Ovary (tissue), 9 donors: ENCODE measurements around the gene C4BPA. TPM values are rescaled to one million over a fixed set of nuclear protein-coding genes. Genes with fewer than 3 reads are reported as not detected.
A peak's percentile ranks its signal among the peaks of the same experiment; 100 is the strongest.

Experiments
- DNase-seq, 5 donors: peaks; one replicate each; pipeline ENCODE4 v3.0.0-alpha.2; 2019 to 2020
- H3K27ac ChIP-seq, 2 donors: fragments of 200-600 bp; one replicate each; pipeline versions ENCODE4 v1.5.1 to v1.8.0; 2019 to 2022
- H3K27me3 ChIP-seq: fragments of 200-600 bp; one replicate; pipeline ENCODE4 v1.8.0; 2022
- H3K36me3 ChIP-seq: fragments of 200-600 bp; sonication (generic); one replicate; pipeline ENCODE4 v1.5.1; 2019
- H3K4me1 ChIP-seq: one replicate; pipeline ENCODE4 v1.8.1; 2013; ENCODE audit warnings: mild to moderate bottlenecking, moderate library complexity; ENCODE audit not compliant: insufficient read depth
- H3K4me3 ChIP-seq: fragments of 200-600 bp; sonication (generic); one replicate; pipeline ENCODE4 v1.5.1; 2017
- H3K9me3 ChIP-seq, 2 donors: fragments of 200-600 bp in 1 of 2; sonication (generic) in 1 of 2; one replicate each; pipeline versions ENCODE4 v1.5.1 to v1.8.1; 2013 to 2019; ENCODE audit warnings: mild to moderate bottlenecking in 1 of 2, moderate library complexity in 1 of 2
- EP300 ChIP-seq: sonication (generic); formaldehyde crosslinking; IDR thresholded peaks from one replicate; pipeline ENCODE4 v1.6.1; 2017; ENCODE audit warnings: antibody characterized with exemption
- POLR2A ChIP-seq: fragments of 450-650 bp; IDR thresholded peaks from one replicate; pipeline ENCODE4 v1.6.1; 2017; ENCODE audit warnings: antibody characterized with exemption, mild to moderate bottlenecking, moderate library complexity
- WGBS, 3 donors: extraction: QIAGEN DNeasy Blood & Tissue Kit in 1 of 3; methylation state at CpG; one replicate each; pipeline versions ENCODE4 v1.1.5 to v1.1.7; 2013 to 2017; 5-methylcytosine and 5-hydroxymethylcytosine counted together
- intact Hi-C, 4 donors: fragments of 100-400 bp; cut with DNase I; formaldehyde crosslinking; loops; one replicate each; pipeline versions ENCODE4 v1.11.0 to v1.15.1; 2022 to 2023
- polyA plus RNA-seq, 2 donors: library from polyadenylated mRNA; stranded (reverse); fragments of 200-250 nt in 1 of 2; fragments of 350-450 nt in 1 of 2; fragmentation: Illumina TruSeq in 1 of 2; extraction: RNeasy Lipid Tissue Mini Kit (QIAGEN cat#74804) in 1 of 2; gene quantifications; one replicate each; pipeline ENCODE4 v1.2.3, GENCODE V29; 2013 to 2014
- total RNA-seq, 7 donors: library from RNA; depleted of rRNA in 2 of 7; stranded (reverse); fragments of >200 nt in 2 of 7; fragmentation: NEBNext Ultra II Directional in 3 of 7; extraction: Animal tissue kit (Norgen Biotek cat#: 25700) in 3 of 7; gene quantifications; one replicate each; pipeline versions ENCODE4 v1.1.0 to v1.2.4, GENCODE V29; 2016 to 2023
- TF ChIP-seq, protein P1 (sequence below), 3 donors: fragments of 450-650 bp in 2 of 3; fragments of 200-600 bp in 1 of 3; IDR thresholded peaks; one replicate each; pipeline versions ENCODE4 v1.5.1 to v1.8.0; 2016 to 2022; ENCODE audit warnings: antibody characterized with exemption in 3 of 3, mild to moderate bottlenecking in 1 of 3
- donor health status: DM: no; HTN: no; CAD: no; lungs with moderate emphysema.
- donor health status: DM: no; HTN: no; CAD: no.
- donor health status: Bipolar disorder and iron deficiency.
- donor health status: DM: yes; HTN: yes; CAD: no.
- donor health status: DM: no; HTN: no; CAD: no.
- donor health status: DM: yes; HTN: yes; CAD: no.

C4BPA gene
- total and polyA plus RNA-seq, 9 donors, result 0.23 to 3.5 (median 1.1) TPM

DNA sequence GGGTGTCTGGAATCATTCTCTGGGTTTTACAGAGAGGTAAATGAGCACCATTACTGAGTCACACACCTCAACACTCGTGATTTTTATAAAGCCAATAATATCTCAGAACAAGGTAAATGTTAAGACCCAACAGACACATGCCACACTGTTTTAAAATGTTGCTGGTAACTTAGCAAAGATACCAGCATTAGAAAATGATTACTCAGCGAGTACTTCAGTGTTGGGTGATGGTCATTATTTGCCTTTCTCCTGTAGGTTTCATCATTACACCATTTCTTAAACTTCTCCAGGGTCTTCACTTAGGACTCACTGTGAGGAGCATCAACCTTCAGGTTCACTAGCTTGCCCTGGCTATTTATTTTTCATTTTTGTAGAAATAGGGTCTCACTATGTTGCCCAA is 22.2 kb upstream of the C4BPA start:
- H3K27ac ChIP-seq, result no peak overlapping the region
- no peaks in the 10 kb centered on the region for H3K9me3 ChIP-seq
- intact Hi-C loops, result loop anchor here in 2 of 4 donors (5.0 to 10.0 kb wide), 2 partner anchors 323 to 325 kb away; no protein-coding TSS in a partner anchor
- H3K4me1 ChIP-seq, result no peaks in the 10 kb centered on the region
- no peaks in the 10 kb centered on the region for H3K27me3 ChIP-seq
- TF ChIP-seq, protein P1, sequence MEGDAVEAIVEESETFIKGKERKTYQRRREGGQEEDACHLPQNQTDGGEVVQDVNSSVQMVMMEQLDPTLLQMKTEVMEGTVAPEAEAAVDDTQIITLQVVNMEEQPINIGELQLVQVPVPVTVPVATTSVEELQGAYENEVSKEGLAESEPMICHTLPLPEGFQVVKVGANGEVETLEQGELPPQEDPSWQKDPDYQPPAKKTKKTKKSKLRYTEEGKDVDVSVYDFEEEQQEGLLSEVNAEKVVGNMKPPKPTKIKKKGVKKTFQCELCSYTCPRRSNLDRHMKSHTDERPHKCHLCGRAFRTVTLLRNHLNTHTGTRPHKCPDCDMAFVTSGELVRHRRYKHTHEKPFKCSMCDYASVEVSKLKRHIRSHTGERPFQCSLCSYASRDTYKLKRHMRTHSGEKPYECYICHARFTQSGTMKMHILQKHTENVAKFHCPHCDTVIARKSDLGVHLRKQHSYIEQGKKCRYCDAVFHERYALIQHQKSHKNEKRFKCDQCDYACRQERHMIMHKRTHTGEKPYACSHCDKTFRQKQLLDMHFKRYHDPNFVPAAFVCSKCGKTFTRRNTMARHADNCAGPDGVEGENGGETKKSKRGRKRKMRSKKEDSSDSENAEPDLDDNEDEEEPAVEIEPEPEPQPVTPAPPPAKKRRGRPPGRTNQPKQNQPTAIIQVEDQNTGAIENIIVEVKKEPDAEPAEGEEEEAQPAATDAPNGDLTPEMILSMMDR (IDR thresholded peaks at IDR 0.05), result no peak
- no peak for TF ChIP-seq POLR2A
- TF ChIP-seq EP300, result no peak
- no peak for DNase-seq
- no peaks in the 10 kb centered on the region for H3K36me3 ChIP-seq
- no peak overlapping the region for H3K4me3 ChIP-seq
- WGBS, 3 donors, result 89 to 95% (median 90%) methylated on average over 2 of the region's 2 CpGs

DNA sequence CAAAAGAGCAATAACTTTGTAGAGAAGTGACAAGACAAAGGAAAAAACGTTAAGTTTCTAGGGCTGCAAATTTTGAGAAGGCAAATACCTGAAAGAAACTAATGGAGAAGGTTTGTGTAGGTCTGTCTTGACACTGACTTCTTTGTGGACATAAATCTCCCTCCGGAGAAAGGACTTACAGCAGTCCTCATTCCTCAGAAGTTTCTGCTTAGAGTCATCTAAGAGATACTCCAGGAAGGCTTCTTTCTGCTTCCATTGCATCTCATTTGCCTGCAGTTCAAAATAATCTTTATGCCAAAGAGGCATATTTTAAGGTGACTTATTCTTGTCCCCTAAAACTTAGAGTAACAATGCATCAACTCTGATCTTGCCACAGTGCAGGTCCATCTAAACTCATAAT is 19.8 kb upstream of the C4BPA start:
- no peak overlapping the region for H3K4me3 ChIP-seq
- intact Hi-C loops, result loop anchor here in 2 of 4 donors (5.0 to 10.0 kb wide), 2 partner anchors 321 to 323 kb away; no protein-coding TSS in a partner anchor
- H3K36me3 ChIP-seq, result no peaks in the 10 kb centered on the region
- H3K27me3 ChIP-seq, result no peaks in the 10 kb centered on the region
- no peak for TF ChIP-seq POLR2A
- no peak for TF ChIP-seq EP300
- TF ChIP-seq, protein P1 (IDR thresholded peaks at IDR 0.05), result no peak
- H3K9me3 ChIP-seq, result no peaks in the 10 kb centered on the region
- no peak overlapping the region for H3K27ac ChIP-seq
- 32 to 43% (median 39%) methylated on average over 2 of the region's 2 CpGs for WGBS, 3 donors
- DNase-seq, result no peak
- peaks cover 3% of the 10 kb centered on the region for H3K4me1 ChIP-seq

DNA sequence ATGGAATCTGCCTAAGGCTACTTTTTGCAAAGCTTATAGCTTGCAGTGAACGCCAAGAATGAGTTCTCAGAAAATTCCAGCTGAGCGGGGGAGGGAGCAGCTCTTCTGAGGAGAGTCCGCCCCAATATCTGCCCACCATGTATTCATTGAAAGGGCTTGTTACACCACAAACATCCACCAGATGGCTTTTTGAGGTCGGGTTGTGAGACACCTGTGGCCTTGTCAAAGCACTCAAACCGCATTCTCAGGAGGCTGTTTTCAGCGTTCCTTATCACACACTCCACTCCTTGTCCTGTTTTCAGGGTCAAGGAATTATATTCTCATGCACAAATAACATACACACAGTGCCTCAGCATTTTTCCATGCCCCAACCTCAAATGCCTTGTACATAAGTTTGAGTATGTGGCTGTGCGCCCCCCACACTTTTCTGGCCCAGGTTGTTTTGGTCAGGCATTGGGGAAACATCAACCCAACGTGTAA is 19.3 kb upstream of the C4BPA start:
- TF ChIP-seq EP300 (no peak), POLR2A (no peak)
- TF ChIP-seq, protein P1 (IDR thresholded peaks at IDR 0.05), result peak in 2 of 3 donors; percentile 37 to 57

DNA sequence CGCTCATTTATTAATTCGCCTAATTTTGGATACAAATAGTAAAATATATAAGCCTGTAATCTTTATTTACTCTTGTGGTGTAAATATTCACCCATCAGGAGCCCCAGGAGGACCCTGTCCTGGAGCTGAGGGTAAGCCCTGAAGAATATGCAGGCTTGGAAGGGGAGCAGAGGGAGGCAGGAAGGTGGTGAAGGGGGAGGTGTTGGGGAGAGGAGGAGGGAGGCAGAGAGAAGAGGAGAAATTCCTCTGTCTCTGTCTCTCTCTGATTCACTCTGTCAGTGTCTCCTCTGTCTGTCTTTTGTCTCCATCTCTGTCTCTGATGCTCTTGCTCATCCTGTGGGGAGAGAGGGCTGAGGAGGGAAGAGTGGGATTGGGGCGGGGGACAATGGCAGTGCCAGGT is 18.1 kb upstream of the C4BPA start:
- H3K4me3 ChIP-seq, result no peak overlapping the region
- H3K36me3 ChIP-seq, result no peaks in the 10 kb centered on the region
- no peaks in the 10 kb centered on the region for H3K9me3 ChIP-seq
- no peak for DNase-seq
- H3K4me1 ChIP-seq, result peaks cover 3% of the 10 kb centered on the region
- H3K27ac ChIP-seq, result no peak overlapping the region
- no peaks in the 10 kb centered on the region for H3K27me3 ChIP-seq
- TF ChIP-seq POLR2A, result no peak
- TF ChIP-seq, protein P1 (IDR thresholded peaks at IDR 0.05), result no peak
- TF ChIP-seq EP300, result no peak
- intact Hi-C loops, result loop anchor here in 1 of 4 donors (10.0 kb wide), 1 partner anchor 319 kb away; no protein-coding TSS in a partner anchor
- 67 to 79% (median 67%) methylated on average over 3 of the region's 3 CpGs for WGBS, 3 donors

More for the DNA sequence above, 19.3 kb upstream of the C4BPA start:
- Histone ChIP-seq H3K4me1 (peaks cover 3% of the 10 kb centered on the region), H3K4me3 (no peak overlapping the region), H3K27ac (no peak overlapping the region), H3K27me3 (no peaks in the 10 kb centered on the region), H3K36me3 (no peaks in the 10 kb centered on the region), H3K9me3 (no peaks in the 10 kb centered on the region)
- peak in 3 of 5 donors; percentile 20 to 49 (median 48) for DNase-seq
- WGBS, 3 donors, result 11 to 20% (median 17%) methylated on average over 8 of the region's 8 CpGs
- intact Hi-C loops, result loop anchor here in 2 of 4 donors (5.0 to 10.0 kb wide), 2 partner anchors 320 to 323 kb away; no protein-coding TSS in a partner anchor
